Measurements from ENCODE around the gene GRM3.

The GRM3 gene

DNA sequence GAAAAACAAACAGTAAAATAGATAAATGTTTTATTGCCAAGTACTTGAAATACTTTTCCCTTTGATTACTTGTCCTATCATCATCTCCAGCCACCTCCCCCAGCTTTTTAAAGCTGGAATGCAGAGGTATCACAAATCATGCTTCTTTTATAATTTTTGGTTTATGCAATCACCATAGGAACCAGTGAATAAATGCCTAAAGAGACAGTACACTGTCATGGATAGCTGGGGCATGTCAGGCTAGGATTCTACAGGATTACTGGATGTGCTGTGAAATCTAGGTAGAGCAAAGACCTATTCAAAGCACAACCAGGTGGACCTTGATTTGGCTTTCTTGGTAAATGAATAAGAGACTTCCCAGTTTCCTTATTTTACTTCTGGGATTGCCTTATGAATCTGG is 257.2 kb downstream of the GRM3 start:
- no peak for DNase-seq (ENCODE audit: low read depth in 2 of 2)

DNA sequence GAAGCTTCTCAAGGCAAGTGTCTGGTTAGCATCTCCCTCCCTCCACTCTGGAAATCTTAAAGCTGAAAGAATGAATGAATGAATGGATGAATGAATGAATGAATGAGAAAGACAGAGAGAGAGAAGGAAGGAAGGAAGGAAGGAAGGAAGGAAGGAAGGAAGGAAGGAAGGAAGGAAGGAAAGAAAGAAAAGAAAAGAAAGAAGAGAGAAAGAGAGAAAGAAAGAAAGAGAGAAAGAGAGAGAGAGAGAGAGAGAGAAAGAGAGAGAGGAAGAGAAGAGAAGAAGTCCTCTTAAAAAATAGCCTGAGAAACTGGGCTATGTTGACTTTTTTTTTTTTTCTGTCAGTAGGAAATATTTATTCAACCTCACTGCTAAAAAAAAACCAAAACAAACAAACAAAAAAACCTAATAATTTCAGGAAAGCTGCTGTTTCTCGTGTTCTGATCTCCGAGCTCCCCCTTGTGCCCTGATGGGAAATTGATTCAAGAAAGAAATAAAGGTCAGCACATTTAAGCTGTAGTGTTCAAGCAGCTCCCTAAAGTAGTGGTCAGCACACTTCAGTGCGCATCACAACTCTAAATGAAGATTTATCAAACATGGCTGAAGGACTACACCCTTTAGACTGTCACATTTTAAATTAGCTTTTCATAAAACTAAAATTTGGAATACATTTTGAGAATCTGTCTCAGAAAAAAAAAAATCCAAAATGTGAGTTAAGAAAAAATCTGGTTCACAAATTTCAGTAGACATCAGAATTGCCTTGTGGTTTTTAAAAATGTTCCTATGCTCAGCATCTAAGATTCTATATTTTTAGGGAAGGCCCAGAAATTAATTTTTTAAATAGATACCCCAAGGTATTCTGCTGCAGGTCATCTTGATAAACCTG is 261.5 kb downstream of the GRM3 start:
- no peak for DNase-seq (ENCODE audit: low read depth in 2 of 2)

DNA sequence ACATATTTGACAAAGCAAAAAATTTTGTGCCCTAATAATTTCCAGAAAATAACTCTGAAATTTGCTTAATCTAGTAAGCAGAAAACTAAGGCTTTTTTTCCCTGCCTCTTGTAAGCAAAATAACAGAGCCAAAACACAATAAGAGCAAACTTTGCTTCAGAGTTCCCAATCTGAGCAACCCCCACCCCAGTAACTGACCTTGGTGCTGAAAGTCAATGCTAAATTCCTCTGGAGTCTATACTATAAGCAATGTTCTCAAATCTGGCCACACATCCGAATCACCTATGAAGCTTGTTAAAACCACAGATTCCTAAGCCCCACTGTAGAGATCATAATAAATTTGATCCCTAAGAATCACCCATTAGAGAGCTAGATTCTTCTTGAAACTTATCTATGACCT is 265.2 kb downstream of the GRM3 start:
- DNase-seq (ENCODE audit: low read depth in 2 of 2), result no peak

DNA sequence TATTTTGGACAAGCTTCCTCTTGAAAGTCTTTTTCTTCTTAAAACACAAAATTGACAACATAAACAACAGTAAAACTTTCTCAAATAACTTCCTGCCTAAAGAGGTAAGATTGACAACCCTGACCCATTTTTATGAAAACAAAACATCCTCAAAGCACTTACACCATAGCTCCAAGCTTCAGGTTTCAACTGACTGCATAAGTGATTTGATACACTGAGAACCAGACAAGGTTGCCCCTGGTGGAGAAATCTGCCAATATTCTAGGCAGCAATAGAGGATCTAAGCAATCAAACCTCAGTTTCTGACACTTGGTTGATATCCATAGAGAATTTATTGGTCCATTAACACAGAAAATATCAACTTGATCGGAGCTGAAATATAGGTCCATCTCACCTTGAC is 267.9 kb downstream of the GRM3 start:
- no peak for DNase-seq (ENCODE audit: low read depth in 2 of 2)

DNA sequence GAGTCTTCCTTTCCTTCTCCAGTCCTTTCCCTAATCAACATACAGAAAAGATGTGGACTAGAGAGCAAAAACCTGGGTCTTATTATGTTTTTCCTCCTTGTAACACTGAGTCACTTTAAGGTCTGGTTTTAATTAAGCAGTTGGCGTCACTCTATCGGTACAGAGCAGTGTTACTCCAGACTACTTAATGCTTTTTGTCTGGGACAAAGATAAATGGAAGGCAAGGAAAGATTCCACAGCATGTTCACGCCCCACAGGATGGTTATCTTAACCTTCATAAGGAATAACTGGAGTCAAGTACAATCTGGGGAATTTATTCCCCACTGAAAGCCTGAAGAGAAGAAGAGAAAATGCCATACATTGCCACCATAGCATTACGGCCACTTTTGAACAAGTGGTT is 270.0 kb downstream of the GRM3 start:
- DNase-seq (ENCODE audit: low read depth in 2 of 2), result no peak
